ENCODE measurements around the gene NPTX2. TPM values are rescaled to one million over a fixed set of nuclear protein-coding genes. Genes with fewer than 3 reads are reported as not detected.

The NPTX2 gene
- total RNA-seq (2014; rRNA removed; shearing (Covaris generic)) = not detected in 2 replicates
- not detected in 2 replicates for total RNA-seq (2022)
- Bru-seq, nascent RNA = not detected
- not detected for BruChase-seq, experiment 1, labeled RNA remaining after a 6-hour chase
- BruChase-seq, experiment 2, labeled RNA remaining after a 2-hour chase = not detected
- long read RNA-seq = 0 reads

GRCh38 chr7:98617051-98617959 lies at the start of gene NPTX2:
NPTX2 (plus strand) TSS chr7:98617285; CDS start chr7:98617462, 177 bp downstream.
- no peaks in the 10 kb centered on the region for H3K36me3 ChIP-seq (ENCODE audit: insufficient read depth, low read length)
- ChIA-PET CTCF (ENCODE audit: unreplicated experiment) (no interaction called here), POLR2A (no interaction called here)
- H3K9me2 ChIP-seq (ENCODE audit: insufficient read depth, low read length) = no peaks in the 10 kb centered on the region
- H3K4me1 ChIP-seq (ENCODE audit: insufficient read depth, low read length, poor library complexity, severe bottlenecking) = peaks cover 9% of the 10 kb centered on the region
- H3K4me3 ChIP-seq (ENCODE audit: low read depth, low read length, poor library complexity, severe bottlenecking) = no peak within 1 kb of the TSS
- intact Hi-C loops (cut with micrococcal nuclease; ENCODE audit: unreplicated experiment) = no loop called here
- TF ChIP-seq CTCF (conservative IDR thresholded peaks at IDR 0.05; ENCODE audit: low read length) (no peak), EZH2phosphoT487 (IDR thresholded peaks at IDR 0.05; ENCODE audit: borderline replicate concordance, low read depth, low read length) (no peak)
- no peaks in the 10 kb centered on the region for H3K79me2 ChIP-seq (ENCODE audit: insufficient read depth, low read depth, low read length)
- no peak within 1 kb of the TSS for H2AFZ ChIP-seq (ENCODE audit: low read length)
- no peak within 1 kb of the TSS for H3K4me2 ChIP-seq (ENCODE audit: low read length)
- no peaks in the 10 kb centered on the region for H3K9me3 ChIP-seq (ENCODE audit: low read length)
- no peak for DNase-seq (ENCODE audit: low spot score)
- H4K20me1 ChIP-seq (ENCODE audit: insufficient read depth, low read length) = no peaks in the 10 kb centered on the region
- no TSS peak for BruUV-seq (replicated peaks)
- H3K27ac ChIP-seq (ENCODE audit: low read depth, low read length, poor library complexity, severe bottlenecking) = no peak within 1 kb of the TSS

- Histone ChIP-seq H4K20me1 (ENCODE audit: insufficient read depth, low read length) (no peaks in the 10 kb centered on the region), H3K9me3 (ENCODE audit: low read length) (no peaks in the 10 kb centered on the region), H3K27ac (ENCODE audit: low read depth, low read length, poor library complexity, severe bottlenecking) (no peak overlapping the region), H3K4me1 (ENCODE audit: insufficient read depth, low read length, poor library complexity, severe bottlenecking) (no peaks in the 10 kb centered on the region), H3K4me2 (ENCODE audit: low read length) (no peak overlapping the region), H3K79me2 (ENCODE audit: insufficient read depth, low read depth, low read length) (no peaks in the 10 kb centered on the region), H2AFZ (ENCODE audit: low read length) (no peak overlapping the region), H3K9me2 (ENCODE audit: insufficient read depth, low read length) (no peaks in the 10 kb centered on the region), H3K4me3 (ENCODE audit: low read depth, low read length, poor library complexity, severe bottlenecking) (no peak overlapping the region), H3K36me3 (ENCODE audit: insufficient read depth, low read length) (no peaks in the 10 kb centered on the region)
- no peak for DNase-seq (ENCODE audit: low spot score)
- POLR2A ChIA-PET = interaction anchor here (0.6 kb wide), 1 partner anchor 481 kb away, joined by 3 read pairs; no protein-coding TSS in a partner anchor
- no peak for TF ChIP-seq EZH2phosphoT487 (IDR thresholded peaks at IDR 0.05; ENCODE audit: borderline replicate concordance, low read depth, low read length)
- TF ChIP-seq CTCF (conservative IDR thresholded peaks at IDR 0.05; ENCODE audit: low read length) = no peak
- CTCF ChIA-PET (ENCODE audit: unreplicated experiment) = no interaction called here
- intact Hi-C loops (cut with micrococcal nuclease; ENCODE audit: unreplicated experiment) = no loop called here
- BruUV-seq (replicated peaks) = no TSS peak
These were observed 49.1 kb upstream of the NPTX2 start for GRCh38 chr7:98567991-98568390.

DNA sequence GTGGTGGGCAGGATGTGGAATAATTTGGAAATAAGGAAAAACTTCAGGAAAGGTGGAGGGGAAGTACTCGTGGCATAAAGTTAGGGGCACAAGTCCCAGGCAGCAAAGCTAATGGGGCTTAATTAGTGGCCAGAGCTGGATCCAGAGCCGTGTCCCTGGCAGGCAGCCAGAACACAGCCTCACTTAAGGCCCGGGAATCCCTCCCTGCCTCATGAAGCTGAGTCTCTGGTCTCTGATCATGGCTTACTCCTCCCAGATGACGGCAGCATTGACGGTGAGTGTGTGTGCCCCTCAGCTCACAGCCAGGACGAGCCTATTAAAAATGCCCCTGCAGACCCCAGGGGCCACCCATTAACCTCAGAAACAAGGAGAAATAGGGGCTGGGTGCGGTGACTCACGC lies 48.2 kb upstream of the NPTX2 start:
- TF ChIP-seq EZH2phosphoT487 (IDR thresholded peaks at IDR 0.05; ENCODE audit: borderline replicate concordance, low read depth, low read length) (no peak), CTCF (conservative IDR thresholded peaks at IDR 0.05; ENCODE audit: low read length) (no peak)
- intact Hi-C loops (cut with micrococcal nuclease; ENCODE audit: unreplicated experiment) = no loop called here
- Histone ChIP-seq H2AFZ (ENCODE audit: low read length) (no peak overlapping the region), H3K36me3 (ENCODE audit: insufficient read depth, low read length) (no peaks in the 10 kb centered on the region), H3K79me2 (ENCODE audit: insufficient read depth, low read depth, low read length) (no peaks in the 10 kb centered on the region), H3K4me3 (ENCODE audit: low read depth, low read length, poor library complexity, severe bottlenecking) (no peak overlapping the region), H3K27ac (ENCODE audit: low read depth, low read length, poor library complexity, severe bottlenecking) (no peak overlapping the region), H3K4me1 (ENCODE audit: insufficient read depth, low read length, poor library complexity, severe bottlenecking) (no peaks in the 10 kb centered on the region), H3K9me2 (ENCODE audit: insufficient read depth, low read length) (no peaks in the 10 kb centered on the region), H4K20me1 (ENCODE audit: insufficient read depth, low read length) (no peaks in the 10 kb centered on the region), H3K4me2 (ENCODE audit: low read length) (no peak overlapping the region), H3K9me3 (ENCODE audit: low read length) (no peaks in the 10 kb centered on the region)
- ChIA-PET CTCF (ENCODE audit: unreplicated experiment) (no interaction called here), POLR2A (no interaction called here)
- no TSS peak for BruUV-seq (replicated peaks)
- DNase-seq (ENCODE audit: low spot score) = no peak

Measured in OCI-LY7 (cell line).